K562 (cell line): Measurements from ENCODE around the gene VILL. TPM values are rescaled to one million over a fixed set of nuclear protein-coding genes. Genes with fewer than 3 reads are reported as not detected.
"Not testable (repeated sequence)": the region's sequence is repeated elsewhere in the genome, so short reads cannot be mapped to it uniquely, and the experiment has no call there.

Experiments used
- ATAC-seq: fragments of 200-7000 bp; cut with Tn5 transposase; 3 replicates; pipeline ENCODE4 v1.9.1; 2020; ENCODE audit warnings: moderate library complexity
- BruUV-seq: library from RNA; stranded (reverse); fragments of 400-500 nt; replicated peaks from 2 replicates; lab custom pipeline; 2021; lab: Mats Ljungman, UMichigan
- CTCF ChIA-PET: fragments of 300-600 bp; formaldehyde crosslinking; extraction: SDS; loops from one replicate; lab custom pipeline; 2021; ENCODE audit warnings: low intra/inter-chr PET ratio; lab: Yijun Ruan, JAX
- POLR2A ChIA-PET: fragments of 300-600, 350-650 bp; sonication (Branson Sonifier 250); formaldehyde crosslinking; extraction: SDS; loops from one replicate; lab custom pipeline; 2021; ENCODE audit warnings: antibody characterized with exemption, inconsistent platforms; lab: Yijun Ruan, JAX
- DNase-seq, 4 experiments: peaks; one replicate each; pipeline versions ENCODE4 v3.0.0 to v3.0.0-alpha.2; 2011 to 2018; ENCODE audit warnings: low spot score in 3 of 4, mixed read lengths in 3 of 4; ENCODE audit errors: extremely low read depth in 1 of 4
- FAIRE-seq: peaks from 2 replicates; lab custom pipeline; 2011; peaks lifted over from hg19 to GRCh38; lab: Jason Lieb, UNC
- H2AFZ ChIP-seq: 2 replicates; pipeline ENCODE4 v1.6.0; 2011; ENCODE audit warnings: low read depth, low read length, control low read depth, inconsistent platforms
- H3K27ac ChIP-seq: fragments of 200-600 bp; 3 replicates; pipeline ENCODE4 v1.8.0; 2011; ENCODE audit warnings: low read depth, mild to moderate bottlenecking, control low read depth, inconsistent platforms, low read length, moderate library complexity, mixed read lengths; ENCODE audit errors: extremely low read depth
- H3K27me3 ChIP-seq, 2 experiments: fragments of 300-600 bp in 1 of 2; 2 replicates in 1 of 2; 3 replicates in 1 of 2; pipeline versions ENCODE4 v1.6.0 to v1.8.0; 2011; ENCODE audit warnings: inconsistent platforms in 2 of 2, low read length in 2 of 2, mild to moderate bottlenecking in 1 of 2, mixed read lengths in 1 of 2, moderate library complexity in 1 of 2; ENCODE audit not compliant: control insufficient read depth in 2 of 2, insufficient read depth in 2 of 2
- H3K36me3 ChIP-seq: fragments of 300-600 bp; 3 replicates; pipeline ENCODE4 v1.8.0; 2011; ENCODE audit warnings: mild to moderate bottlenecking, low read length, inconsistent platforms; ENCODE audit not compliant: control insufficient read depth, insufficient read depth
- H3K4me1 ChIP-seq, 2 experiments: fragments of 200-600 bp in 1 of 2; replicated peaks in 1 of 2; 2 replicates in 1 of 2; 3 replicates in 1 of 2; pipeline versions ENCODE4 v1.5.1 to v1.8.0; 2011; ENCODE audit warnings: inconsistent platforms in 2 of 2, low read length in 2 of 2, mild to moderate bottlenecking in 1 of 2, mixed read lengths in 1 of 2, moderate library complexity in 1 of 2; ENCODE audit not compliant: control insufficient read depth in 2 of 2, insufficient read depth in 2 of 2
- H3K4me2 ChIP-seq: 2 replicates; pipeline ENCODE4 v1.6.1; 2011; ENCODE audit warnings: low read length, control low read depth, inconsistent platforms, mixed read lengths; ENCODE audit not compliant: insufficient read depth
- H3K4me3 ChIP-seq: fragments of 200-600 bp; sonication (generic), shearing (Covaris generic); 2 replicates; pipeline ENCODE4 v1.5.1; 2016; ENCODE audit warnings: control low read depth, inconsistent platforms
- H3K79me2 ChIP-seq: fragments of 200-600 bp; 3 replicates; pipeline ENCODE4 v1.8.0; 2011; ENCODE audit warnings: low read length, inconsistent platforms; ENCODE audit not compliant: control insufficient read depth, insufficient read depth
- H3K9ac ChIP-seq, 2 experiments: 2 replicates each; pipeline versions ENCODE4 v1.6.0 to v1.6.1; 2011; ENCODE audit warnings: low read depth in 2 of 2, low read length in 2 of 2, control low read depth in 1 of 2, inconsistent platforms in 1 of 2, mild to moderate bottlenecking in 1 of 2, mixed read lengths in 1 of 2; ENCODE audit not compliant: insufficient read depth in 1 of 2
- H3K9me1 ChIP-seq: one replicate; pipeline ENCODE4 v1.6.0; 2011; ENCODE audit warnings: inconsistent platforms, mild to moderate bottlenecking, low read length, moderate library complexity; ENCODE audit not compliant: control insufficient read depth, insufficient read depth
- H3K9me3 ChIP-seq: replicated peaks from 2 replicates; pipeline ENCODE4 v1.5.1; 2011; ENCODE audit warnings: low read depth, low read length, inconsistent platforms; ENCODE audit not compliant: control insufficient read depth, insufficient read depth
- H4K20me1 ChIP-seq: replicated peaks from 2 replicates; pipeline ENCODE4 v1.6.1; 2011; ENCODE audit warnings: low read length, inconsistent platforms, mixed read lengths; ENCODE audit not compliant: control insufficient read depth, insufficient read depth
- YBX1 ChIP-seq: fragments of 450-650 bp; IDR thresholded peaks from 2 replicates; pipeline ENCODE4 v1.7.1; 2016; ENCODE audit warnings: mild to moderate bottlenecking
- WGBS: fragments of 100-300 bp; shearing (Covaris generic); methylation state at CpG from one replicate; pipeline ENCODE4 v1.1.6; 2016; ENCODE audit warnings: low coverage, mixed read lengths; ENCODE audit not compliant: insufficient coverage; ENCODE audit errors: missing lambda C conversion rate; 5-methylcytosine and 5-hydroxymethylcytosine counted together
- in situ Hi-C: fragments of 300-500 bp; cut with MboI; formaldehyde crosslinking; loops from 4 replicates; pipeline ENCODE4 v1.15.0; 2018; ENCODE audit warnings: inconsistent platforms, mixed read lengths
- intact Hi-C: fragments of 100-400 bp; cut with micrococcal nuclease; formaldehyde crosslinking; loops from 2 replicates; pipeline ENCODE4 v1.14.2; 2022
- polyA plus RNA-seq, 8 experiments: library from polyadenylated mRNA; depleted of rRNA in 4 of 8; stranded (reverse) in 5 of 8; unstranded in 3 of 8; fragments of >200 nt; fragmentation: Nextera tagmentation in 2 of 8; fragmentation: Illumina TruSeq in 1 of 8; extraction: Ambion mirVana in 2 of 8; extraction: Trizol in 1 of 8; gene quantifications; 2 replicates each; pipeline versions ENCODE4 v1.2.1 to v1.2.3, GENCODE V29; 2011 to 2014; ENCODE audit warnings: inconsistent platforms in 1 of 8, missing spikeins in 1 of 8
- total RNA-seq, 7 experiments: library from RNA; depleted of rRNA in 6 of 7; stranded (reverse); fragments of >200 nt in 6 of 7; fragmentation: Illumina TruSeq in 2 of 7; extraction: Trizol in 2 of 7; gene quantifications; 2 replicates each; pipeline versions ENCODE4 v1.2.1 to v1.2.3, GENCODE V29; 2011 to 2021; ENCODE audit warnings: low replicate concordance in 1 of 7

The VILL gene
- total and polyA plus RNA-seq, 9 of the 15 experiments (the other 6 are each of a cell fraction or from before 2014, with no cell fraction given), result 0.11 to 16.0 (median 8.8) TPM

- POLR2A ChIA-PET, result interaction anchor here (1.1 kb wide), 1 partner anchor 11 kb away, joined by 4 read pairs; no protein-coding TSS in a partner anchor
- no peak for TF ChIP-seq YBX1
- no TSS peak for BruUV-seq
- ATAC-seq (no peak; the same call in 2 of the 3 replicates), FAIRE-seq (no peak), DNase-seq (no peak)
- H3K4me3 ChIP-seq, result no peak overlapping the region
- WGBS, result 7% methylated on average over 13 of the region's 13 CpGs
- H3K79me2 ChIP-seq, result no peaks in the 10 kb centered on the region
- no peak overlapping the region for H3K27ac ChIP-seq
- no peak overlapping the region for H2AFZ ChIP-seq
- peaks cover 0 to 3% of the 10 kb centered on the region in 2 experiments; a peak in 1 of 5 replicates for H3K4me1 ChIP-seq
- in situ Hi-C loops (no loop called here), intact Hi-C loops (no loop called here)
- H3K9ac ChIP-seq, result no peak overlapping the region
- CTCF ChIA-PET, result no interaction called here
- H3K27me3 ChIP-seq, result peaks cover 44 to 52% of the 10 kb centered on the region in 2 experiments
- H3K4me2 ChIP-seq, result no peak overlapping the region
- no peaks in the 10 kb centered on the region for H3K9me1 ChIP-seq
- no peaks in the 10 kb centered on the region for H3K36me3 ChIP-seq
- H3K9me3 ChIP-seq, result no peaks in the 10 kb centered on the region
- no peaks in the 10 kb centered on the region for H4K20me1 ChIP-seq
Measured at GRCh38 chr3:38051131-38051530, 60.5 kb downstream of the VILL start.

- intact Hi-C loops, DNase-seq, in situ Hi-C loops, H2AFZ ChIP-seq, ATAC-seq, H3K4me2 ChIP-seq, H3K27ac ChIP-seq, H3K4me3 ChIP-seq, H3K36me3 ChIP-seq, H4K20me1 ChIP-seq, FAIRE-seq, BruUV-seq, CTCF ChIA-PET, H3K4me1 ChIP-seq, H3K9me1 ChIP-seq, H3K9ac ChIP-seq, H3K9me3 ChIP-seq, H3K79me2 ChIP-seq, POLR2A ChIA-PET: not testable (repeated sequence)
- peaks cover 56 to 59% of the 10 kb centered on the region in 2 experiments for H3K27me3 ChIP-seq
- WGBS, result 5% methylated on average over 9 of the region's 32 CpGs
Measured at GRCh38 chr3:38053286-38053685, 62.7 kb downstream of the VILL start.

GRCh38 chr3:38053813-38054498 lies 63.4 kb downstream of the VILL start:
- H3K9ac ChIP-seq, DNase-seq, H2AFZ ChIP-seq, H3K27ac ChIP-seq, H3K4me1 ChIP-seq, H3K79me2 ChIP-seq, H3K9me3 ChIP-seq, H3K36me3 ChIP-seq, H3K4me2 ChIP-seq, H4K20me1 ChIP-seq, intact Hi-C loops, BruUV-seq, H3K9me1 ChIP-seq, CTCF ChIA-PET, POLR2A ChIA-PET, H3K4me3 ChIP-seq, FAIRE-seq, in situ Hi-C loops: not testable (repeated sequence)
- 4% methylated on average over 6 of the region's 9 CpGs for WGBS
- peak; percentile 18; the same call in 1 of the 3 replicates for ATAC-seq
- peaks cover 54 to 55% of the 10 kb centered on the region in 2 experiments for H3K27me3 ChIP-seq
